K562 (cell line): ENCODE measurements around the gene SMAD7. TPM values are rescaled to one million over a fixed set of nuclear protein-coding genes. Genes with fewer than 3 reads are reported as not detected.
A peak's percentile ranks its signal among the peaks of the same experiment; 100 is the strongest.

Source experiments
- ATAC-seq: fragments of 200-7000 bp; cut with Tn5 transposase; 3 replicates; pipeline ENCODE4 v1.9.1; 2020; ENCODE audit warnings: moderate library complexity
- BruUV-seq: library from RNA; stranded (reverse); fragments of 400-500 nt; replicated peaks from 2 replicates; lab custom pipeline; 2021; lab: Mats Ljungman, UMichigan
- CTCF ChIA-PET: fragments of 300-600 bp; formaldehyde crosslinking; extraction: SDS; loops from one replicate; lab custom pipeline; 2021; ENCODE audit warnings: low intra/inter-chr PET ratio; lab: Yijun Ruan, JAX
- POLR2A ChIA-PET: fragments of 300-600, 350-650 bp; sonication (Branson Sonifier 250); formaldehyde crosslinking; extraction: SDS; loops from one replicate; lab custom pipeline; 2021; ENCODE audit warnings: antibody characterized with exemption, inconsistent platforms; lab: Yijun Ruan, JAX
- DNase-seq, 4 experiments: peaks; one replicate each; pipeline versions ENCODE4 v3.0.0 to v3.0.0-alpha.2; 2011 to 2018; ENCODE audit warnings: low spot score in 3 of 4, mixed read lengths in 3 of 4; ENCODE audit errors: extremely low read depth in 1 of 4
- FAIRE-seq: peaks from 2 replicates; lab custom pipeline; 2011; peaks lifted over from hg19 to GRCh38; lab: Jason Lieb, UNC
- H2AFZ ChIP-seq: 2 replicates; pipeline ENCODE4 v1.6.0; 2011; ENCODE audit warnings: low read depth, low read length, control low read depth, inconsistent platforms
- H3K27ac ChIP-seq: fragments of 200-600 bp; 3 replicates; pipeline ENCODE4 v1.8.0; 2011; ENCODE audit warnings: low read depth, mild to moderate bottlenecking, control low read depth, inconsistent platforms, low read length, moderate library complexity, mixed read lengths; ENCODE audit errors: extremely low read depth
- H3K27me3 ChIP-seq, 2 experiments: fragments of 300-600 bp in 1 of 2; 2 replicates in 1 of 2; 3 replicates in 1 of 2; pipeline versions ENCODE4 v1.6.0 to v1.8.0; 2011; ENCODE audit warnings: inconsistent platforms in 2 of 2, low read length in 2 of 2, mild to moderate bottlenecking in 1 of 2, mixed read lengths in 1 of 2, moderate library complexity in 1 of 2; ENCODE audit not compliant: control insufficient read depth in 2 of 2, insufficient read depth in 2 of 2
- H3K36me3 ChIP-seq: fragments of 300-600 bp; 3 replicates; pipeline ENCODE4 v1.8.0; 2011; ENCODE audit warnings: mild to moderate bottlenecking, low read length, inconsistent platforms; ENCODE audit not compliant: control insufficient read depth, insufficient read depth
- H3K4me1 ChIP-seq, 2 experiments: fragments of 200-600 bp in 1 of 2; replicated peaks in 1 of 2; 2 replicates in 1 of 2; 3 replicates in 1 of 2; pipeline versions ENCODE4 v1.5.1 to v1.8.0; 2011; ENCODE audit warnings: inconsistent platforms in 2 of 2, low read length in 2 of 2, mild to moderate bottlenecking in 1 of 2, mixed read lengths in 1 of 2, moderate library complexity in 1 of 2; ENCODE audit not compliant: control insufficient read depth in 2 of 2, insufficient read depth in 2 of 2
- H3K4me2 ChIP-seq: 2 replicates; pipeline ENCODE4 v1.6.1; 2011; ENCODE audit warnings: low read length, control low read depth, inconsistent platforms, mixed read lengths; ENCODE audit not compliant: insufficient read depth
- H3K4me3 ChIP-seq: fragments of 200-600 bp; sonication (generic), shearing (Covaris generic); 2 replicates; pipeline ENCODE4 v1.5.1; 2016; ENCODE audit warnings: control low read depth, inconsistent platforms
- H3K79me2 ChIP-seq: fragments of 200-600 bp; 3 replicates; pipeline ENCODE4 v1.8.0; 2011; ENCODE audit warnings: low read length, inconsistent platforms; ENCODE audit not compliant: control insufficient read depth, insufficient read depth
- H3K9ac ChIP-seq, 2 experiments: 2 replicates each; pipeline versions ENCODE4 v1.6.0 to v1.6.1; 2011; ENCODE audit warnings: low read depth in 2 of 2, low read length in 2 of 2, control low read depth in 1 of 2, inconsistent platforms in 1 of 2, mild to moderate bottlenecking in 1 of 2, mixed read lengths in 1 of 2; ENCODE audit not compliant: insufficient read depth in 1 of 2
- H3K9me1 ChIP-seq: one replicate; pipeline ENCODE4 v1.6.0; 2011; ENCODE audit warnings: inconsistent platforms, mild to moderate bottlenecking, low read length, moderate library complexity; ENCODE audit not compliant: control insufficient read depth, insufficient read depth
- H3K9me3 ChIP-seq: replicated peaks from 2 replicates; pipeline ENCODE4 v1.5.1; 2011; ENCODE audit warnings: low read depth, low read length, inconsistent platforms; ENCODE audit not compliant: control insufficient read depth, insufficient read depth
- H4K20me1 ChIP-seq: replicated peaks from 2 replicates; pipeline ENCODE4 v1.6.1; 2011; ENCODE audit warnings: low read length, inconsistent platforms, mixed read lengths; ENCODE audit not compliant: control insufficient read depth, insufficient read depth
- C11orf30 ChIP-seq: fragments of 450-650 bp; IDR thresholded peaks from 2 replicates; pipeline ENCODE4 v1.6.1; 2016; ENCODE audit warnings: low read depth, mild to moderate bottlenecking
- CBX5 ChIP-seq: IDR thresholded peaks from 2 replicates; pipeline ENCODE4 v1.6.1; 2014; ENCODE audit warnings: low read depth, borderline replicate concordance
- ETS2 ChIP-seq: IDR thresholded peaks from 2 replicates; pipeline ENCODE4 v1.6.1; 2016; ENCODE audit warnings: borderline replicate concordance, missing genetic modification characterization, mild to moderate bottlenecking, moderate library complexity, missing compliant biosample characterization; ENCODE audit not compliant: poor library complexity, severe bottlenecking
- RFX1 ChIP-seq: fragments of 450-650 bp; IDR thresholded peaks from 2 replicates; pipeline ENCODE4 v1.6.1; 2016; ENCODE audit warnings: mild to moderate bottlenecking, moderate library complexity
- ZNF592 ChIP-seq: fragments of 450-650 bp; IDR thresholded peaks from 2 replicates; pipeline ENCODE4 v1.6.1; 2017; ENCODE audit warnings: antibody characterized with exemption, mild to moderate bottlenecking
- ZNF639 ChIP-seq, 2 experiments: fragments of 200-800 bp in 1 of 2; sonication (Bioruptor generic) in 1 of 2; sonication (generic) in 1 of 2; formaldehyde crosslinking in 1 of 2; IDR thresholded peaks in 1 of 2; conservative IDR thresholded peaks in 1 of 2; 2 replicates each; pipeline versions ENCODE4 v1.5.0 to v1.6.1; 2016 to 2020; ENCODE audit warnings: missing compliant biosample characterization in 1 of 2, missing genetic modification characterization in 1 of 2, missing genetic modification reagents in 1 of 2
- WGBS: fragments of 100-300 bp; shearing (Covaris generic); methylation state at CpG from one replicate; pipeline ENCODE4 v1.1.6; 2016; ENCODE audit warnings: low coverage, mixed read lengths; ENCODE audit not compliant: insufficient coverage; ENCODE audit errors: missing lambda C conversion rate; 5-methylcytosine and 5-hydroxymethylcytosine counted together
- in situ Hi-C: fragments of 300-500 bp; cut with MboI; formaldehyde crosslinking; loops from 4 replicates; pipeline ENCODE4 v1.15.0; 2018; ENCODE audit warnings: inconsistent platforms, mixed read lengths
- intact Hi-C: fragments of 100-400 bp; cut with micrococcal nuclease; formaldehyde crosslinking; loops from 2 replicates; pipeline ENCODE4 v1.14.2; 2022
- polyA plus RNA-seq, 8 experiments: library from polyadenylated mRNA; depleted of rRNA in 4 of 8; stranded (reverse) in 5 of 8; unstranded in 3 of 8; fragments of >200 nt; fragmentation: Nextera tagmentation in 2 of 8; fragmentation: Illumina TruSeq in 1 of 8; extraction: Ambion mirVana in 2 of 8; extraction: Trizol in 1 of 8; gene quantifications; 2 replicates each; pipeline versions ENCODE4 v1.2.1 to v1.2.3, GENCODE V29; 2011 to 2014; ENCODE audit warnings: inconsistent platforms in 1 of 8, missing spikeins in 1 of 8
- total RNA-seq, 7 experiments: library from RNA; depleted of rRNA in 6 of 7; stranded (reverse); fragments of >200 nt in 6 of 7; fragmentation: Illumina TruSeq in 2 of 7; extraction: Trizol in 2 of 7; gene quantifications; 2 replicates each; pipeline versions ENCODE4 v1.2.1 to v1.2.3, GENCODE V29; 2011 to 2021; ENCODE audit warnings: low replicate concordance in 1 of 7

Gene SMAD7
- total and polyA plus RNA-seq, 9 of the 15 experiments (the other 6 are each of a cell fraction or from before 2014, with no cell fraction given), result 0.13 to 3.0 (median 1.6) TPM

DNA sequence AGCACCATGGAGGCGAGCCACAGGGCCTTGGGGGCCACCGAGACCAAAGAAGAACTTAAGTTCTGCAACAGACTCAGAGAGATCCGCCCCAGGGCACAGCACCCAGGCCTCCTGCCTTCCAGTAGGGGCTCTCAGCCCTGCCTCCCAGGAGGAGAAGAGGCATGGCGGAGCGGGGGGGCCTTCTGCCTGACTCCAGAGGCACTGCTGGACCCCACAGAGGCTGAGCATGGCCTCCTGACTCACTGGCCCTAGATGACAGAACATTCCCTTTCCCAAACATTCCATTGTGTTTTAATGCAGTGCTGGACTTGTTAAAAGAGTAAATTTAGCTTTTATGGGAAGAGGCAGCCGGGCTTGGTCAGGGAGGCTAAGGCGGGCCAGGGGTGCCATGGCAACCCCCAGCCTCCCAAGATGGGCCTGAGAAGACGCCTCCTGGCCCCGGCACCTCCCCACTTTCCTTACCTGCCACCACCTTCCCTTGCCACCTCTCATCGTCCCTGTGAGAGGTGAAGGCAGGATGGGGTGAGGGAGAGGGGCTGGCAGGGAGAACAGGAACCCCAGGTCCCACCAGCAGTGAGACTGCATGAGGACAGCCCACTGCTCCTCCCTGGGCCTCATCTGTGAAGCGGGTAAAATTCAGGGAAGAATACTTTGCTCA lies 65.4 kb downstream of the SMAD7 start:
- no TSS peak for BruUV-seq
- Histone ChIP-seq H3K27me3 (no peaks in the 10 kb centered on the region), H3K9ac (no peak overlapping the region; a peak in 1 of 4 replicates), H4K20me1 (no peaks in the 10 kb centered on the region), H3K79me2 (no peaks in the 10 kb centered on the region), H3K27ac (no peak overlapping the region), H3K4me1 (peaks cover 0 to 5% of the 10 kb centered on the region in 2 experiments; a peak in 2 of 5 replicates), H3K36me3 (no peaks in the 10 kb centered on the region), H2AFZ (no peak overlapping the region), H3K4me3 (no peak overlapping the region), H3K9me1 (no peaks in the 10 kb centered on the region), H3K9me3 (no peaks in the 10 kb centered on the region), H3K4me2 (no peak overlapping the region)
- ChIA-PET POLR2A (interaction anchor here (0.8 kb wide), 1 partner anchor 10 kb away, joined by 3 read pairs; no protein-coding TSS in a partner anchor), CTCF (no interaction called here)
- FAIRE-seq (no peak), ATAC-seq (no peak), DNase-seq (no peak)
- intact Hi-C loops, result no loop called here
- 44% methylated on average over 5 of the region's 11 CpGs for WGBS
- in situ Hi-C loops, result no loop called here
- TF ChIP-seq CBX5, result no peak
- no peak for TF ChIP-seq C11orf30
- peak; percentile 24; the same call in 1 of the 2 replicates for TF ChIP-seq RFX1

DNA sequence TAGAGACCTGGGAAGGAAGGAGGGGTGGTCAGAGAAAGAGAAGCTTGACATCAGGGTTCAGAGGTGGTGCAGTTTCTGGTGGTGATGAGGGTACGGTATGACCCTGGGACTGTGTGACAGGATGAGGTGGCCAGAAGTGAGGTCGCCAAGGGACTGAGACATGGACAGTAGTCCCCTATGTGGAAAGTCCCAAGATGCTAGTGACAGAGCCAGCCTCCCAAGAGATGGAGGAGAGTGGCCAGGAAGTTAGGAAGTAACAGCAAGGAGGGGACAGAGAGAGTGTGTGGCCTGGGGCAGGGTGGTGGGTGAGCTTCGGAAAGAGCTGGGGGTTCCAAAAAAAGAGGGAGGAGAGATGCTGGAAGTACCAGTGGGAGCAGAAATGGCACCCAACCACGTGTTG lies 66.0 kb downstream of the SMAD7 start:
- Histone ChIP-seq H3K27me3 (no peaks in the 10 kb centered on the region), H3K4me3 (no peak overlapping the region), H3K9me3 (no peaks in the 10 kb centered on the region), H3K9me1 (no peaks in the 10 kb centered on the region), H3K4me2 (no peak overlapping the region), H3K4me1 (peaks cover 0 to 5% of the 10 kb centered on the region in 2 experiments; a peak in 2 of 5 replicates), H2AFZ (no peak overlapping the region), H3K36me3 (no peaks in the 10 kb centered on the region), H3K27ac (no peak overlapping the region), H4K20me1 (no peaks in the 10 kb centered on the region), H3K79me2 (no peaks in the 10 kb centered on the region), H3K9ac (no peak overlapping the region)
- ATAC-seq, result no peak
- CTCF ChIA-PET, result no interaction called here
- WGBS, result 25% methylated on average over 4 of the region's 4 CpGs
- intact Hi-C loops, result no loop called here
- BruUV-seq, result no TSS peak
- POLR2A ChIA-PET, result interaction anchor here (0.8 kb wide), 1 partner anchor 9 kb away, joined by 3 read pairs; no protein-coding TSS in a partner anchor
- no peak for FAIRE-seq
- in situ Hi-C loops, result no loop called here
- no peak for DNase-seq
- no peak for TF ChIP-seq ETS2 (tag)
- TF ChIP-seq ZNF639 (CRISPR knock-in tag; conservative IDR thresholded peaks at IDR 0.05 in 1 of 2, IDR thresholded peaks at IDR 0.05 in 1 of 2), result no peak
- no peak for TF ChIP-seq ZNF592
